K562 (cell line): ENCODE measurements around the gene HNRNPA3. TPM values are rescaled to one million over a fixed set of nuclear protein-coding genes. Genes with fewer than 3 reads are reported as not detected.
A peak's percentile ranks its signal among the peaks of the same experiment; 100 is the strongest.

ENCODE experiments used
- FOXP4 ChIP-seq: sonication (generic); formaldehyde crosslinking; IDR thresholded peaks from 2 replicates; pipeline ENCODE4 v1.8.0; 2022; ENCODE audit warnings: mild to moderate bottlenecking, missing genetic modification reagents, borderline replicate concordance
- HES1 ChIP-seq: fragments of 450-650 bp; IDR thresholded peaks from 2 replicates; pipeline ENCODE4 v1.6.1; 2016; ENCODE audit warnings: low read depth, mild to moderate bottlenecking, moderate library complexity
- HNRNPL ChIP-seq: fragments of 200-400 bp; formaldehyde crosslinking; IDR thresholded peaks from 2 replicates; pipeline ENCODE4 v1.6.1; 2017; ENCODE audit warnings: low read depth, mild to moderate bottlenecking, low read length
- KLF10 ChIP-seq: fragments of 250-450 bp; sonication (Bioruptor Pico); IDR thresholded peaks from 2 replicates; pipeline ENCODE4 v1.6.1; 2021; ENCODE audit warnings: matching md5 sums
- MIER1 ChIP-seq: fragments of 450-650 bp; IDR thresholded peaks from 2 replicates; pipeline ENCODE4 v1.6.1; 2016; ENCODE audit warnings: antibody characterized with exemption, mild to moderate bottlenecking, low read depth
- RAD21 ChIP-seq, 2 experiments: fragments of 250-450 bp in 1 of 2; fragments of 450-650 bp in 1 of 2; sonication (Bioruptor Pico) in 1 of 2; formaldehyde crosslinking in 1 of 2; IDR thresholded peaks in 1 of 2; conservative IDR thresholded peaks in 1 of 2; 2 replicates each; pipeline versions ENCODE4 v1.4.0 to v1.8.0; 2020 to 2022; ENCODE audit warnings: mild to moderate bottlenecking in 2 of 2, moderate library complexity in 1 of 2
- RCOR1 ChIP-seq, 2 experiments: IDR thresholded peaks; 2 replicates each; pipeline ENCODE4 v1.6.1; 2012; ENCODE audit warnings: low read depth in 2 of 2, low read length in 2 of 2, borderline replicate concordance in 1 of 2, improper control_type of control experiment in 1 of 2
- SAFB2 ChIP-seq: fragments of 200-400 bp; formaldehyde crosslinking; IDR thresholded peaks from 2 replicates; pipeline ENCODE4 v1.6.1; 2018; ENCODE audit warnings: borderline replicate concordance, low read length, low read depth, moderate library complexity; ENCODE audit not compliant: severe bottlenecking
- ZNF121 ChIP-seq: sonication (generic); formaldehyde crosslinking; conservative IDR thresholded peaks from 2 replicates; pipeline ENCODE4 v1.8.0; 2022; ENCODE audit warnings: missing genetic modification reagents
- ZNF354B ChIP-seq: fragments of 250-450 bp; sonication (Bioruptor Pico); IDR thresholded peaks from 2 replicates; pipeline ENCODE4 v1.4.0; 2020
- ZNF507 ChIP-seq: conservative IDR thresholded peaks from 2 replicates; pipeline ENCODE4 v1.6.1; 2017; ENCODE audit warnings: missing genetic modification characterization, missing compliant biosample characterization
- ZNF696 ChIP-seq: fragments of 250-450 bp; sonication (Bioruptor Pico); conservative IDR thresholded peaks from 2 replicates; pipeline ENCODE4 v1.4.0; 2020; ENCODE audit warnings: mild to moderate bottlenecking, moderate library complexity
- polyA plus RNA-seq, 8 experiments: library from polyadenylated mRNA; depleted of rRNA in 4 of 8; stranded (reverse) in 5 of 8; unstranded in 3 of 8; fragments of >200 nt; fragmentation: Nextera tagmentation in 2 of 8; fragmentation: Illumina TruSeq in 1 of 8; extraction: Ambion mirVana in 2 of 8; extraction: Trizol in 1 of 8; gene quantifications; 2 replicates each; pipeline versions ENCODE4 v1.2.1 to v1.2.3, GENCODE V29; 2011 to 2014; ENCODE audit warnings: inconsistent platforms in 1 of 8, missing spikeins in 1 of 8
- total RNA-seq, 7 experiments: library from RNA; depleted of rRNA in 6 of 7; stranded (reverse); fragments of >200 nt in 6 of 7; fragmentation: Illumina TruSeq in 2 of 7; extraction: Trizol in 2 of 7; gene quantifications; 2 replicates each; pipeline versions ENCODE4 v1.2.1 to v1.2.3, GENCODE V29; 2011 to 2021; ENCODE audit warnings: low replicate concordance in 1 of 7
- TF ChIP-seq, protein P1 (sequence below): fragments of 250-450 bp; sonication (Bioruptor Pico); IDR thresholded peaks from 2 replicates; pipeline ENCODE4 v1.9.0; 2021; ENCODE audit warnings: mild to moderate bottlenecking, inconsistent platforms
- TF ChIP-seq, protein P2 (sequence below): fragments of 450-650 bp; IDR thresholded peaks from 2 replicates; pipeline ENCODE4 v1.6.1; 2016; ENCODE audit warnings: low read depth

HNRNPA3 gene
- total and polyA plus RNA-seq, 9 of the 15 experiments (the other 6 are each of a cell fraction or from before 2014, with no cell fraction given): 72.8 to 428 (median 192) TPM

DNA sequence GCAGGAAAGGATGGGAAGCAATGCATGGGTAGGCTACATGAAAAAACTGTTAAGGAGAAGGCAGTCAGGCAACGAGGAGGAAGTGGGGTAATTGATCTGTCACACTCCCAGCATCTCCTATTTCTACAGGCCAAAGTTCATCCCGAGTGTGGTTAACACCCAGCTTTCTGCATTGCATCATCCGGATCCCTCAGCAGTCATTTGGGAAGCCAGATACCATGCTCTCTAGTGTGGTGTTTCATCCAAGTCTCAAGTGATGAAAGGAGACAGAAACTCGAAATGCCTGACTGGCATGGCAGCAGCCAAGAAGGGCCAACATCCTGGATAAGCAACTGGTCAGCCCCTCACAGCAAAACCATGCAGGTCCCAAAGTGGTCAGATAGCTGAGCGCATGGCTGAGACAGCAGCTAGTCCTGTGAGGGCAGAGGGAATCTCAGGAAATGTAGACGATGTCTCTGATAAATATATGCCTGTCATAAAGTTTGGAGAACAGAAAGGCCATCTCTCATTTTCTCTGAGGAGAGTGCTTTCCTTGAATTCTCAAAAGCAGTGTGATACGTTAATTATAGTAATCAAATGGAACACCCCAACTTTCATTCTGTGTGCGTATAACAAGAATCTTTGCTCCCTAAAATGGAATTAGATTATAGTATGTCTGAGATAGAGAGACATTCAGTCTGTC, 24.8 kb upstream of the HNRNPA3 start (continued):
- TF ChIP-seq, protein P1, sequence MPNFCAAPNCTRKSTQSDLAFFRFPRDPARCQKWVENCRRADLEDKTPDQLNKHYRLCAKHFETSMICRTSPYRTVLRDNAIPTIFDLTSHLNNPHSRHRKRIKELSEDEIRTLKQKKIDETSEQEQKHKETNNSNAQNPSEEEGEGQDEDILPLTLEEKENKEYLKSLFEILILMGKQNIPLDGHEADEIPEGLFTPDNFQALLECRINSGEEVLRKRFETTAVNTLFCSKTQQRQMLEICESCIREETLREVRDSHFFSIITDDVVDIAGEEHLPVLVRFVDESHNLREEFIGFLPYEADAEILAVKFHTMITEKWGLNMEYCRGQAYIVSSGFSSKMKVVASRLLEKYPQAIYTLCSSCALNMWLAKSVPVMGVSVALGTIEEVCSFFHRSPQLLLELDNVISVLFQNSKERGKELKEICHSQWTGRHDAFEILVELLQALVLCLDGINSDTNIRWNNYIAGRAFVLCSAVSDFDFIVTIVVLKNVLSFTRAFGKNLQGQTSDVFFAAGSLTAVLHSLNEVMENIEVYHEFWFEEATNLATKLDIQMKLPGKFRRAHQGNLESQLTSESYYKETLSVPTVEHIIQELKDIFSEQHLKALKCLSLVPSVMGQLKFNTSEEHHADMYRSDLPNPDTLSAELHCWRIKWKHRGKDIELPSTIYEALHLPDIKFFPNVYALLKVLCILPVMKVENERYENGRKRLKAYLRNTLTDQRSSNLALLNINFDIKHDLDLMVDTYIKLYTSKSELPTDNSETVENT (CRISPR knock-in tag): no peak
- TF ChIP-seq ZNF696 (no peak), HNRNPL (no peak), HES1 (no peak), RCOR1 (IDR thresholded peaks at IDR 0.05; ENCODE audit: borderline replicate concordance in 1 of 2, low read depth in 2 of 2, low read length in 2 of 2) (peak in 1 of 2 experiments; percentile 52; a peak in 1 of 4 replicates), ZNF507 (tag) (no peak), MIER1 (no peak), RAD21 (CRISPR knock-in tag; conservative IDR thresholded peaks at IDR 0.05 in 1 of 2, IDR thresholded peaks at IDR 0.05 in 1 of 2) (peak in 1 of 2 experiments; percentile 33; a peak in 2 of 4 replicates), SAFB2 (no peak), ZNF121 (CRISPR knock-in tag) (no peak), ZNF354B (CRISPR knock-in tag) (no peak), FOXP4 (CRISPR knock-in tag) (no peak), KLF10 (CRISPR knock-in tag) (no peak)
- TF ChIP-seq, protein P2, sequence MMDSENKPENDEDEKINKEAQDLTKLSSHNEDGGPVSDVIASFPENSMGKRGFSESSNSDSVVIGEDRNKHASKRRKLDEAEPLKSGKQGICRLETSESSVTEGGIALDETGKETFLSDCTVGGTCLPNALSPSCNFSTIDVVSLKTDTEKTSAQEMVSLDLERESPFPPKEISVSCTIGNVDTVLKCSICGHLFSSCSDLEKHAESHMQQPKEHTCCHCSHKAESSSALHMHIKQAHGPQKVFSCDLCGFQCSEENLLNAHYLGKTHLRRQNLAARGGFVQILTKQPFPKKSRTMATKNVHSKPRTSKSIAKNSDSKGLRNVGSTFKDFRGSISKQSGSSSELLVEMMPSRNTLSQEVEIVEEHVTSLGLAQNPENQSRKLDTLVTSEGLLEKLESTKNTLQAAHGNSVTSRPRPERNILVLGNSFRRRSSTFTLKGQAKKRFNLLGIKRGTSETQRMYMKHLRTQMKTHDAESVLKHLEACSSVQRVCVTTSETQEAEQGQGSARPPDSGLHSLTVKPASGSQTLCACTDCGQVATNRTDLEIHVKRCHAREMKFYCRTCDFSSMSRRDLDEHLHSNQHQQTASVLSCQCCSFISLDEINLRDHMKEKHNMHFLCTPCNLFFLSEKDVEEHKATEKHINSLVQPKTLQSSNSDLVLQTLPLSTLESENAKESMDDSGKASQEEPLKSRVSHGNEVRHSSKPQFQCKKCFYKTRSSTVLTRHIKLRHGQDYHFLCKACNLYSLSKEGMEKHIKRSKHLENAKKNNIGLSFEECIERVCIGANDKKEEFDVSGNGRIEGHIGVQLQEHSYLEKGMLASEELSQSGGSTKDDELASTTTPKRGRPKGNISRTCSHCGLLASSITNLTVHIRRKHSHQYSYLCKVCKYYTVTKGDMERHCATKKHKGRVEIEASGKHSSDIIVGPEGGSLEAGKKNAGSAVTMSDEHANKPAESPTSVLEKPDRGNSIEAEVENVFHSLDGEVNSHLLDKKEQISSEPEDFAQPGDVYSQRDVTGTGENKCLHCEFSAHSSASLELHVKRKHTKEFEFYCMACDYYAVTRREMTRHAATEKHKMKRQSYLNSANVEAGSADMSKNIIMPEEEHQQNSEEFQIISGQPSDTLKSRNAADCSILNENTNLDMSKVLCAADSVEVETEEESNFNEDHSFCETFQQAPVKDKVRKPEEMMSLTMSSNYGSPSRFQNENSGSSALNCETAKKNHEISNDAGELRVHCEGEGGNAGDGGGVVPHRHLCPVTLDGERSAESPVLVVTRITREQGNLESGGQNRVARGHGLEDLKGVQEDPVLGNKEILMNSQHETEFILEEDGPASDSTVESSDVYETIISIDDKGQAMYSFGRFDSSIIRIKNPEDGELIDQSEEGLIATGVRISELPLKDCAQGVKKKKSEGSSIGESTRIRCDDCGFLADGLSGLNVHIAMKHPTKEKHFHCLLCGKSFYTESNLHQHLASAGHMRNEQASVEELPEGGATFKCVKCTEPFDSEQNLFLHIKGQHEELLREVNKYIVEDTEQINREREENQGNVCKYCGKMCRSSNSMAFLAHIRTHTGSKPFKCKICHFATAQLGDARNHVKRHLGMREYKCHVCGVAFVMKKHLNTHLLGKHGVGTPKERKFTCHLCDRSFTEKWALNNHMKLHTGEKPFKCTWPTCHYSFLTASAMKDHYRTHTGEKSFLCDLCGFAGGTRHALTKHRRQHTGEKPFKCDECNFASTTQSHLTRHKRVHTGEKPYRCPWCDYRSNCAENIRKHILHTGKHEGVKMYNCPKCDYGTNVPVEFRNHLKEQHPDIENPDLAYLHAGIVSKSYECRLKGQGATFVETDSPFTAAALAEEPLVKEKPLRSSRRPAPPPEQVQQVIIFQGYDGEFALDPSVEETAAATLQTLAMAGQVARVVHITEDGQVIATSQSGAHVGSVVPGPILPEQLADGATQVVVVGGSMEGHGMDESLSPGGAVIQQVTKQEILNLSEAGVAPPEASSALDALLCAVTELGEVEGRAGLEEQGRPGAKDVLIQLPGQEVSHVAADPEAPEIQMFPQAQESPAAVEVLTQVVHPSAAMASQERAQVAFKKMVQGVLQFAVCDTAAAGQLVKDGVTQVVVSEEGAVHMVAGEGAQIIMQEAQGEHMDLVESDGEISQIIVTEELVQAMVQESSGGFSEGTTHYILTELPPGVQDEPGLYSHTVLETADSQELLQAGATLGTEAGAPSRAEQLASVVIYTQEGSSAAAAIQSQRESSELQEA: no peak
